Measurements from ENCODE around the gene RADIL. TPM values are rescaled to one million over a fixed set of nuclear protein-coding genes. Genes with fewer than 3 reads are reported as not detected.

RADIL gene
- total and polyA plus RNA-seq, 4 donors: 0.25 to 15.0 (median 7.5) TPM

DNA sequence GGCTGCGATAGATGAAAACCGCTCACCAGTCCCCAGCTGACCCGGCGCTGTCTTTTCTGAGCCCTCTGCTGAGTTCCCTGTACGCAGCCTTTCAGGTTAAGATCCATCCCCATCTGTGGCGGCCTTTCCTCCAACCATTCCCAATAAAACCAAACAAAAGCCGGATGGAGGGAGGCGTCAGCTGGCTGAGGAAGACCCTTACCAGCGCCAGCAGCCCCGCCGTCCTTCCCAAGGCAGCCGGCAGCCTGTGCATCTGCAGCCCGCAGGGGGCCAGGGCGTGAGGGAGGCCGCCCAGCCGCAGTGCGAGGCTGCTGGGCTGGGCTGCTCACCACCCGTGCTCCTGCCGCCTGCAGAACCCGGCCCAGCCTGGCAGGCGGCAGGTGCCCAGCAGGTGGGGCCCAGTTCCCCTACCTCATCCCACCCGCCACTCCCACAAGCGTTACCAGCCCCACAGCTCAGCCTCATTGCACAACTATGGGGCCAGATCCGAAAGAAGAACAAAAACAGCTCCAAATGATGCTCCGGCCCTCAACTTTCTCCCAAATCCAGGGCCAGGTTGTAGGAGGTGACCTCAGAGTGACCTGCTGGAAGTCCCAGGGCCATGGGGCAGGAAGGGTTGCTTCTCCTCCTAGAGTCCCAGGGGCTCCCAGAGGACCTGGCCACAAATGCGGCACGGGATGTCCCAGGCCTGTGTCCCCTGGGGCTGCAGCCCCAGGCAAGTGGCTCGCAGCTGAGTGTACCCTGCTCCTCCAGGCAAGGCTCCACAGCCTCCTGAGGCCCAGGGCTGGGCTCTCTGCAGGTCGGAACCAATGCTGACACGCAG is 45.5 kb downstream of the RADIL start:
- Histone ChIP-seq H3K4me1 (ENCODE audit: control insufficient read depth in 1 of 2, insufficient read depth in 2 of 2, low read length in 2 of 2) (no peaks in the 10 kb centered on the region), H3K36me3 (ENCODE audit: control insufficient read depth in 1 of 2, insufficient read depth in 2 of 2, low read length in 1 of 2) (no peaks in the 10 kb centered on the region), H3K27ac (ENCODE audit: low read depth in 1 of 2, low read length in 2 of 2) (no peak overlapping the region), H3K4me3 (ENCODE audit: low read length in 2 of 2) (no peak overlapping the region), H3K9me3 (ENCODE audit: control insufficient read depth, low read length) (no peaks in the 10 kb centered on the region), H3K27me3 (ENCODE audit: control insufficient read depth in 1 of 2, insufficient read depth in 2 of 2, low read length in 1 of 2) (no peaks in the 10 kb centered on the region)
- peak in 1 of 2 donors; percentile 68 for DNase-seq
- WGBS, 2 donors: 85 to 89% methylated on average over 30 of the region's 30 CpGs
- intact Hi-C loops (cut with DNase I): no loop called here
- no peak for ATAC-seq (ENCODE audit: low FRiP score)

DNA sequence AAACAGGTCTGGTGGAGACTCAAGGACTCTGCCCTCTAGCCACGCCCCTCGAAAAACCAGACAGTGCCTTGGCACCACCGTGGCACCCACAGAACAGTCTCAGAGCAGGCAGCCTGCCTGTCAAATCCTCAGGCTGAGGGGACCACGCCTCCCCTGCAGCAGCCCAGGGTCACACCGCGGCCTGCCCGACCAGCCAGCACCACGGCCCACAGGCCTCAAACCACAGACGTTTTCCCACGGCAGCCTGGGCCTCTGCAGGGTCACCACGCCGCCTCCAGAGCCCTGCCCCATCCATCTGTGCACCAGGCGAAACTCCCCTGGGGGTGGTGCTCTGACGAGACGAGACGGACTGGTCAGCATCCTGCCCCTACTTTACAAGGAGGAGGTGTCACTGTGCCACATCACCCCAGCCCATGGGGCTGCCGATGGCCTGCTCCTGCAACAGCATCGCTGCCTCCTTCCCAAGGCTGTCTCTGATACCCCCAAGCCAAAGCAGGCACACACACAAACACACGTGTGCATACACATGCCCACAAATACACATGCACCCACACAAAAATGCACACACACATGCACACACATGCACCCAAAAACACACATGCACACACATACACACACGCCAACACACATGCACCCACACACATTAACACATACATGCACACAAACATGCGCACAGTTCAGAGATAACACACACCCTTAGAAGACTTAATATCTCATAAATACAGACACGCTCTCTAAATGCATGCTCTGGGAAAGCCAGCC is 46.3 kb downstream of the RADIL start:
- H3K27ac ChIP-seq (ENCODE audit: low read depth in 1 of 2, low read length in 2 of 2): no peak overlapping the region
- H3K9me3 ChIP-seq (ENCODE audit: control insufficient read depth, low read length): no peaks in the 10 kb centered on the region
- H3K4me3 ChIP-seq (ENCODE audit: low read length in 2 of 2): no peak overlapping the region
- H3K36me3 ChIP-seq (ENCODE audit: control insufficient read depth in 1 of 2, insufficient read depth in 2 of 2, low read length in 1 of 2): no peaks in the 10 kb centered on the region
- no peaks in the 10 kb centered on the region for H3K27me3 ChIP-seq (ENCODE audit: control insufficient read depth in 1 of 2, insufficient read depth in 2 of 2, low read length in 1 of 2)
- WGBS, 2 donors: 71% methylated on average over 22 of the region's 22 CpGs
- H3K4me1 ChIP-seq (ENCODE audit: control insufficient read depth in 1 of 2, insufficient read depth in 2 of 2, low read length in 2 of 2): no peaks in the 10 kb centered on the region
- peak; percentile 38 to 53 for DNase-seq
- intact Hi-C loops (cut with DNase I): no loop called here
- no peak for ATAC-seq (ENCODE audit: low FRiP score)

DNA sequence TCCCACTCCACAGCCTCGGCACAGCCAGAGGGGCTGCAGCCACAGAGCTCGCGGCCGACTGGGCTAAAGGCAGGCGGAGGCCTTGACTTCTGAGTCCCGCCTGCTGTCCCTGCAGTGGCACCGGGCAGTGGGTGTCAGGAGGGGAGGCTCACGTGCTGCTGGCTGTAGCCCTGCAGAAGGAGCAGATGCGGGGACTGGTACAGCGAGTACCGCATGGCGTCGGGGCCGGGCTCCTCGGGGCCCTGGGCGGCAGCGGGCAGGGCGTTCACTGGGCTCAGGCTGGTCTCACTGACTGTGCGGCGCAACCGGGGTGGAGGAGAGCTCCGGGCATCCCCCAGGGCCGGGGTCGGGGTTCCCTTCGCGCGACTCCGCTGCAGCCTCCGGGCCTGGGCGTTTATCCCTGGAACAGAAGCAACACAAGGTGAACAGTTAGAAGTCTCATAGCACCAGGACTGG is 47.3 kb downstream of the RADIL start:
- H3K4me1 ChIP-seq (ENCODE audit: control insufficient read depth in 1 of 2, insufficient read depth in 2 of 2, low read length in 2 of 2): no peaks in the 10 kb centered on the region
- H3K27me3 ChIP-seq (ENCODE audit: control insufficient read depth in 1 of 2, insufficient read depth in 2 of 2, low read length in 1 of 2): no peaks in the 10 kb centered on the region
- no peak for ATAC-seq (ENCODE audit: low FRiP score)
- peak in 1 of 2 donors; percentile 77 for DNase-seq
- no peak overlapping the region for H3K4me3 ChIP-seq (ENCODE audit: low read length in 2 of 2)
- no peaks in the 10 kb centered on the region for H3K36me3 ChIP-seq (ENCODE audit: control insufficient read depth in 1 of 2, insufficient read depth in 2 of 2, low read length in 1 of 2)
- no peaks in the 10 kb centered on the region for H3K9me3 ChIP-seq (ENCODE audit: control insufficient read depth, low read length)
- no peak overlapping the region for H3K27ac ChIP-seq (ENCODE audit: low read depth in 1 of 2, low read length in 2 of 2)
- intact Hi-C loops (cut with DNase I): no loop called here
- 96% methylated on average over 30 of the region's 30 CpGs for WGBS, 2 donors

DNA sequence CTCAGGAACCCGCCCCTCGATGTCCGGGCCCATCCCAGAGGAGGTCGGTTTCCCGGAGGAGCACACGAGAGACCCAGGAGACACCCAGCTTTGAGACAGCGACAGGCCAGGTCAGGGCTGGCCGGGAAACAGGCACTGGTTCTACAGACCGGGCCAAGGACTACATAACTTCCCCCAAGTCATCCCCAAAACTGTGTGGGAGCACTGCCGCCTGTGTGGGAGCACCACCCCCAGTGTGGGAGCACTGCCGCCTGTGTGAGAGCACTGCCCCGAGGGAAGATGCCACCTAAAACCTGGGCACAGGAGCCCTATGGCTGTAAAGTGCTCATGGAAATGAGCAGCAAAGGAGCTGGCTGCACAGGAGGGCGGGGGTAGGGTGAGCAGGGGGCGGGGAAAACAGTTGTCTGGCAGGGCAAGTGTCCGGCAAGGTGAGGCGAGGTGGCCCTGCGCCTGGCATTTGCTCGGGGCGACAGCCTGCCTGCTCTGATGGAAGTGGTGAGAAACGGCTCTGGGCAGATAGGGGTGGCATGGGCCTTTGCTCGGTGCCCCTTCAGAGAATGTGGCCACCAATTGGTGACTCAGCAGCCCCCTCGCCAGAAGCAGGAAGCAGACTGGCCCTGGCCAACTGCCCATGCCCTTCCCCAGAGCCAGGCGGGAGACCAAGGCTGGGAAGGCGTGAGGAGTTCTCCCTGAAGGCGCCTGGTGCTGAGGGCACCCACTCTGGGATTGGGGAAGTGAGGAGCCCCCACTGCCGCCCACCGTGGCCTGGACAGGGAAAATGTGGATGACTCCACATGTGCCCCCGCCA is 47.9 kb downstream of the RADIL start:
- DNase-seq (peak; percentile 39 to 73), ATAC-seq (ENCODE audit: low FRiP score) (no peak)
- Histone ChIP-seq H3K4me3 (ENCODE audit: low read length in 2 of 2) (no peak overlapping the region), H3K27ac (ENCODE audit: low read depth in 1 of 2, low read length in 2 of 2) (no peak overlapping the region), H3K36me3 (ENCODE audit: control insufficient read depth in 1 of 2, insufficient read depth in 2 of 2, low read length in 1 of 2) (no peaks in the 10 kb centered on the region), H3K9me3 (ENCODE audit: control insufficient read depth, low read length) (no peaks in the 10 kb centered on the region), H3K27me3 (ENCODE audit: control insufficient read depth in 1 of 2, insufficient read depth in 2 of 2, low read length in 1 of 2) (no peaks in the 10 kb centered on the region), H3K4me1 (ENCODE audit: control insufficient read depth in 1 of 2, insufficient read depth in 2 of 2, low read length in 2 of 2) (no peaks in the 10 kb centered on the region)
- 92 to 94% methylated on average over 28 of the region's 28 CpGs for WGBS, 2 donors
- intact Hi-C loops (cut with DNase I): no loop called here

DNA sequence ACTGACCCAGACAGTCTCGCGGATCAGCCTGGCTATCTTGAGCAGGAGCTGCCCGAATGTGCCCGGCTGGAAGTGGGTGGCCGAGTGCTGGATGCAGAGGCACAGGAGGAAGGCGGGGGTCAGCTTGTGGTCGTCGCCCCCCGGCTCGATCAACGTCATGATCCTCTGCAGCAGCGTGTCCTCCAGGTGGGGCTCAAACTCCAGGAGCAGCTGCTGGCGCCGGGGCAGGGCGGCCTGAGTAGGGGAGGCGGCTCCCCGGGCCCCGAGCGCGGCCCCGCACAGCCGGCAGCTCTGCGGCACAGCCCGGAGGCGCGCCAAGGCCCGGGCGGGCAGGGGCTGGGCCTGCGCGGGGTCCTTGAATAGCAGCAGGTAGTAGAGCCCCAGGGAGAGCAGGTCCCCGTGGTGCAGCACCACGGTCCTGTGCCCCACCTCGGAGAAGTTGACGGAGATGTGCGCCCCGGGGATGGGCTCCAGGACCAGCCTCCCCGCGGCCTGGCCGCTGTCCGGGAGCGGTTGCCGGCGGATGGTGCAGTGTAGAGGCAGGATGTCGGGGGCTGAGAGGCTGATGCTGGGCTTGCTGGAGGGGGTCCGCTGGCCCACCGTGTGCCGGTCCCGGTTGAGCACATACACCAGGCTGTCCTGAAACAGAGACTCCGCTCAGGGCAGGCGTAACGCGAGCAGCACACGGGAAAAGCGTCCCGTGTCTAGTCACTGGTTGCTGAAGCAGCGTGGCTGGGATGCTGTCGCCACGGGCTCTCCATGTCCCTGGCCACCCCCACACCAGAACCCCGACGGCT is 48.7 kb downstream of the RADIL start:
- 97% methylated on average over 60 of the region's 60 CpGs for WGBS, 2 donors
- intact Hi-C loops (cut with DNase I): no loop called here
- no peaks in the 10 kb centered on the region for H3K36me3 ChIP-seq (ENCODE audit: control insufficient read depth in 1 of 2, insufficient read depth in 2 of 2, low read length in 1 of 2)
- H3K4me3 ChIP-seq (ENCODE audit: low read length in 2 of 2): no peak overlapping the region
- peak in 1 of 2 donors; percentile 68 for DNase-seq
- no peaks in the 10 kb centered on the region for H3K4me1 ChIP-seq (ENCODE audit: control insufficient read depth in 1 of 2, insufficient read depth in 2 of 2, low read length in 2 of 2)
- no peak for ATAC-seq (ENCODE audit: low FRiP score)
- H3K27ac ChIP-seq (ENCODE audit: low read depth in 1 of 2, low read length in 2 of 2): no peak overlapping the region
- H3K27me3 ChIP-seq (ENCODE audit: control insufficient read depth in 1 of 2, insufficient read depth in 2 of 2, low read length in 1 of 2): no peaks in the 10 kb centered on the region
- no peaks in the 10 kb centered on the region for H3K9me3 ChIP-seq (ENCODE audit: control insufficient read depth, low read length)

DNA sequence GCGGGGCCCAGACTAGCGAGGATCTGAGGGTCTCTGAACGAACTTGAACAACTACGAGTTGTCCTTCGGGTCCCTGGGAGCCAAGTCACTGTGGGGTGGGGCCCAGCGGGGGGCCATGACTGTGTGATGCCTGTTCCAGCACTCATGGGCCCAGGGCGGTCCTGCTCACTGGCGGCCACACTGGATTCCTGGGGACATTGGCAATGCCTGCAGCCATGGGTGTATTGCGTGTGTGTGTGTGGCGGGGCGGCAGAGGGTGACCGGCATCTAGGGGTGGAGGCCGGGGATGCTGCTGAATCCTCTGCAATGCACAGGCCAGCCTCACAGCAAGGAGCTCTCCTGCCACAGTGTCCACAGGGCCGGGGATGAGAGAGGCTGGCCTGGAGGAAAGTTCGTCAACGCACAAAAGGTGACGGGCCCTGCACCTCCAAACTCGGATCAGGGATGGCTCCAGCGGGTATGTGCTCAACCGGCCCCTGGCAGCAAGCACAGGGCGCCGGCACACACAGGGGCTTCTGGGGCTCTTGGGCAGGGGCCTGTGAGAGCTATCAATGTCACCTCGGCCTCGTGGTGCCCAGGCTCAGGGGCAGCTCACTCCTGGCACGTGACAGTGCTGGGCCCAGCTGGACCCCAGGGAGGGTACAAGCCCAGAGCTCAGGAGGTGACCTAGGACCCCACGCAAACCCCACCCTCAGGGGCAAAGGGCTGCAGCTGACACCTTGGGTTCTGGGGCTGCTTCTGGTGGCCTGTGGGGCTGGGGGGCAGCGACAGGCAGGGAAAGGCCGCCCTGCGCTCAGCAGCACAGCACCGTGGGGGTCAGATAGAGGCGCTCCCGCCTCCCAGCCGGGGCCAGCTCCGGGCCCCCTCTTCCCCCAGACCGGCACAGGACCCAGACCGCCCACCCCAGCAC is 49.6 kb downstream of the RADIL start:
- Histone ChIP-seq H3K36me3 (ENCODE audit: control insufficient read depth in 1 of 2, insufficient read depth in 2 of 2, low read length in 1 of 2) (no peaks in the 10 kb centered on the region), H3K4me3 (ENCODE audit: low read length in 2 of 2) (no peak overlapping the region), H3K4me1 (ENCODE audit: control insufficient read depth in 1 of 2, insufficient read depth in 2 of 2, low read length in 2 of 2) (no peaks in the 10 kb centered on the region), H3K27ac (ENCODE audit: low read depth in 1 of 2, low read length in 2 of 2) (no peak overlapping the region), H3K9me3 (ENCODE audit: control insufficient read depth, low read length) (no peaks in the 10 kb centered on the region), H3K27me3 (ENCODE audit: control insufficient read depth in 1 of 2, insufficient read depth in 2 of 2, low read length in 1 of 2) (no peaks in the 10 kb centered on the region)
- intact Hi-C loops (cut with DNase I): no loop called here
- ATAC-seq (ENCODE audit: low FRiP score): no peak
- 87% methylated on average over 32 to 36 of the region's 36 CpGs for WGBS, 2 donors
- peak in 1 of 2 donors; percentile 63 for DNase-seq

DNA sequence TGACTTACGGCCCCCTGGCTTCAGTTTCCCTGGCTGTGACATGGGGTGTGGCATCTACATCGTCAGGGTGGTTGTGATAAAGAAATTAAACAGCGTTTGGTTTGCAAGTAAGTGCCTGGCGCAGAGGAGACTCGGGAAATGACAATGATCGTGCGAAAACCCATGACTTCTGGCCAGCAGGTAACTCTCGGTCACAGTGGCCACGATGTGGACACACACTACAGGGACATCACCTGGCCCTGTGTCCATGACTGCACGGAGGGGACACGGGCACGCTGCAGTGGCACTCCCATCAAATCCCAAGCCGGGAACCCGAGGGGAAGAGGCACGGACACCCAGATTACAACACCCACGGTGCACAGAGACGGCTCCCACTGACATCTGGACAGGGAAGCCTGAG is 50.3 kb downstream of the RADIL start:
- WGBS, 2 donors: 92 to 94% methylated on average over 17 of the region's 17 CpGs
- H3K4me3 ChIP-seq (ENCODE audit: low read length in 2 of 2): no peak overlapping the region
- intact Hi-C loops (cut with DNase I): no loop called here
- DNase-seq (peak in 1 of 2 donors; percentile 43), ATAC-seq (ENCODE audit: low FRiP score) (no peak)
- H3K27me3 ChIP-seq (ENCODE audit: control insufficient read depth in 1 of 2, insufficient read depth in 2 of 2, low read length in 1 of 2): no peaks in the 10 kb centered on the region
- no peak overlapping the region for H3K27ac ChIP-seq (ENCODE audit: low read depth in 1 of 2, low read length in 2 of 2)
- H3K4me1 ChIP-seq (ENCODE audit: control insufficient read depth in 1 of 2, insufficient read depth in 2 of 2, low read length in 2 of 2): no peaks in the 10 kb centered on the region
- no peaks in the 10 kb centered on the region for H3K9me3 ChIP-seq (ENCODE audit: control insufficient read depth, low read length)
- no peaks in the 10 kb centered on the region for H3K36me3 ChIP-seq (ENCODE audit: control insufficient read depth in 1 of 2, insufficient read depth in 2 of 2, low read length in 1 of 2)

Data from aorta (tissue), 5 donors.